MM.1S (cell line): Measurements from ENCODE around the gene OLIG2.
A peak's percentile ranks its signal among the peaks of the same experiment; 100 is the strongest.

Experiments
- DNase-seq: peaks from one replicate; pipeline ENCODE4 v3.0.0-alpha.2; 2015
- H2AFZ ChIP-seq: fragments of 300-600 bp; sonication (generic); 2 replicates; pipeline ENCODE4 v1.6.0; 2016; ENCODE audit warnings: antibody characterized with exemption, low read length
- H3F3A ChIP-seq: fragments of 300-600 bp; sonication (generic); 2 replicates; pipeline ENCODE4 v1.6.1; 2016; ENCODE audit warnings: mild to moderate bottlenecking, antibody characterized with exemption, low read length, moderate library complexity, mixed read lengths; ENCODE audit not compliant: insufficient read depth
- H3K27ac ChIP-seq: fragments of 300-600 bp; sonication (generic); 2 replicates; pipeline ENCODE4 v1.5.1; 2016; ENCODE audit warnings: mild to moderate bottlenecking, low read length
- H3K27me3 ChIP-seq: fragments of 300-600 bp; sonication (generic); replicated peaks from 2 replicates; pipeline ENCODE4 v1.6.0; 2016; ENCODE audit warnings: low read length; ENCODE audit not compliant: insufficient read depth
- H3K36me3 ChIP-seq: fragments of 300-600 bp; sonication (generic); replicated peaks from 2 replicates; pipeline ENCODE4 v1.6.1; 2016; ENCODE audit warnings: mild to moderate bottlenecking, low read length, mixed read lengths; ENCODE audit not compliant: insufficient read depth
- H3K4me1 ChIP-seq: fragments of 300-600 bp; sonication (generic); 2 replicates; pipeline ENCODE4 v1.6.1; 2016; ENCODE audit warnings: low read length, mixed read lengths
- H3K4me2 ChIP-seq: fragments of 300-600 bp; sonication (generic); 2 replicates; pipeline ENCODE4 v1.6.0; 2016; ENCODE audit warnings: low read depth, low read length
- H3K4me3 ChIP-seq: fragments of 300-600 bp; sonication (generic); 2 replicates; pipeline ENCODE4 v1.5.1; 2016; ENCODE audit warnings: low read length, mixed read lengths
- H3K79me2 ChIP-seq: fragments of 300-600 bp; sonication (generic); 2 replicates; pipeline ENCODE4 v1.6.1; 2016; ENCODE audit warnings: mixed run types, low read length, mixed read lengths
- H3K9ac ChIP-seq: fragments of 300-600 bp; sonication (generic); 2 replicates; pipeline ENCODE4 v1.6.1; 2016; ENCODE audit warnings: low read length, mixed read lengths
- H3K9me2 ChIP-seq: fragments of 300-600 bp; sonication (generic); replicated peaks from 2 replicates; pipeline ENCODE4 v1.6.1; 2016; ENCODE audit warnings: mild to moderate bottlenecking, low read length, mixed read lengths; ENCODE audit not compliant: insufficient read depth
- H3K9me3 ChIP-seq: fragments of 300-600 bp; sonication (generic); replicated peaks from 2 replicates; pipeline ENCODE4 v1.6.1; 2016; ENCODE audit warnings: mild to moderate bottlenecking, low read length, mixed read lengths; ENCODE audit not compliant: insufficient read depth
- H4K20me1 ChIP-seq: fragments of 300-600 bp; sonication (generic); 2 replicates; pipeline ENCODE4 v1.6.1; 2016; ENCODE audit warnings: mild to moderate bottlenecking, low read length, moderate library complexity, mixed read lengths; ENCODE audit not compliant: insufficient read depth
- EZH2 ChIP-seq: fragments of 300-600 bp; sonication (generic); optimal IDR thresholded peaks from 2 replicates; pipeline ENCODE3; 2017; ENCODE audit warnings: low read depth, mild to moderate bottlenecking, antibody characterized with exemption, low read length, mixed read lengths
- EZH2phosphoT487 ChIP-seq: fragments of 300-600 bp; sonication (generic); IDR thresholded peaks from 2 replicates; pipeline ENCODE4 v1.6.1; 2018; ENCODE audit warnings: antibody characterized with exemption, low read length
- TF ChIP-seq, protein P1 (sequence below): fragments of 300-600 bp; sonication (generic); IDR thresholded peaks from 2 replicates; pipeline ENCODE4 v1.5.1; 2016; ENCODE audit warnings: antibody characterized with exemption, low read length, mixed read lengths

OLIG2 gene

DNA sequence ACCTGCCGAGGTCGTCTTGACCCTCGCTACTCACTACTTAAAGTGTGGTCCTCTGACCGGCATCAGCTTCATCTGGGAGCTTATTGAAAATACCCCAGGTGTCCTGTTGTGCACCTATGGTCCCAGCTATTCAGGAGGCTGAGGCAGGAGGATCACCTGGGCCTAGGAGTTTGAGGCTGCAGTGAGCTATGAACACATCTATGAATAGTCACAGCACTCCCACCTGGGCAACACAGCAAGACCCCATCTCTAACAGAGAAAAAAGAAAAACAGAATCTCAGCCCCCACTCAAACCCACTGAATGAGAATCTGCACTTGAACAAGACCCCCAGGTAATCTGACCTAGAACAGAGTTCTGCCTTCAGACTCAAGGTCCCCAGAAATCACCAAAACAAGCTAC is 35.5 kb downstream of the OLIG2 start:
- no peak overlapping the region for H3K4me2 ChIP-seq
- TF ChIP-seq, protein P1, sequence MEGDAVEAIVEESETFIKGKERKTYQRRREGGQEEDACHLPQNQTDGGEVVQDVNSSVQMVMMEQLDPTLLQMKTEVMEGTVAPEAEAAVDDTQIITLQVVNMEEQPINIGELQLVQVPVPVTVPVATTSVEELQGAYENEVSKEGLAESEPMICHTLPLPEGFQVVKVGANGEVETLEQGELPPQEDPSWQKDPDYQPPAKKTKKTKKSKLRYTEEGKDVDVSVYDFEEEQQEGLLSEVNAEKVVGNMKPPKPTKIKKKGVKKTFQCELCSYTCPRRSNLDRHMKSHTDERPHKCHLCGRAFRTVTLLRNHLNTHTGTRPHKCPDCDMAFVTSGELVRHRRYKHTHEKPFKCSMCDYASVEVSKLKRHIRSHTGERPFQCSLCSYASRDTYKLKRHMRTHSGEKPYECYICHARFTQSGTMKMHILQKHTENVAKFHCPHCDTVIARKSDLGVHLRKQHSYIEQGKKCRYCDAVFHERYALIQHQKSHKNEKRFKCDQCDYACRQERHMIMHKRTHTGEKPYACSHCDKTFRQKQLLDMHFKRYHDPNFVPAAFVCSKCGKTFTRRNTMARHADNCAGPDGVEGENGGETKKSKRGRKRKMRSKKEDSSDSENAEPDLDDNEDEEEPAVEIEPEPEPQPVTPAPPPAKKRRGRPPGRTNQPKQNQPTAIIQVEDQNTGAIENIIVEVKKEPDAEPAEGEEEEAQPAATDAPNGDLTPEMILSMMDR = no peak
- TF ChIP-seq EZH2phosphoT487 (no peak), EZH2 (no peak)

DNA sequence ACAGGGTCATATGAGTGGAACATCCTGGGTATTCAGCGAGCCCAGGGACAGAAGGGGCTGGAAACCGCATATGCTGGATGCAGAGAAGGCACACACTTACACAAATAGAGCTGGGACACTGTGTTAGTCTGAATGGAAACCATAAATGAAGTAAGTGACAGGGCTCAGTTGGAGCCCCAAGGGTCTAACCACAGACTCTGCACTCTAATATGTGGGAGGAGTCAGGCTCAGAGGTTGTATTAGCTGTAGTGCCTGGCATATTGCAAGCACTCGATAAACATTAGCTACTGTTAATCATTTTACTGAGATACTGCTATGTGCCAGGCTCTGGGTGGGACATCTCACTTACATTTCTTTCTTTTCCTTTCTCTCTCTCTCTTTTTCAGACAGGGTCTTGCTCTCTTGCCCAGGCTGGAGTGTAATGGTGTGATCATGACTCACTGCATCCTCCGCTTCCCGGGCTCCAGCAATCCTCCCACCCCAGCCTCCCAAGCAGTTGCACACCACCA is 37.7 kb downstream of the OLIG2 start:
- no peak overlapping the region for H2AFZ ChIP-seq
- H3K4me3 ChIP-seq = no peak overlapping the region
- H3K9ac ChIP-seq = no peak overlapping the region
- TF ChIP-seq EZH2phosphoT487 (no peak), EZH2 (no peak)
- TF ChIP-seq, protein P1 = no peak
- H3K27ac ChIP-seq = no peak overlapping the region
- H3F3A ChIP-seq = peaks cover 17% of the 10 kb centered on the region
- H3K36me3 ChIP-seq = no peaks in the 10 kb centered on the region
- H3K4me2 ChIP-seq = no peak overlapping the region
- DNase-seq = peak; percentile 49
- H3K9me3 ChIP-seq = no peaks in the 10 kb centered on the region
- no peaks in the 10 kb centered on the region for H3K79me2 ChIP-seq
- no peaks in the 10 kb centered on the region for H4K20me1 ChIP-seq
- H3K27me3 ChIP-seq = no peaks in the 10 kb centered on the region
- peaks cover 22% of the 10 kb centered on the region for H3K4me1 ChIP-seq
- H3K9me2 ChIP-seq = no peaks in the 10 kb centered on the region

More for the DNA sequence above, 35.5 kb downstream of the OLIG2 start:
- H3K27me3 ChIP-seq = no peaks in the 10 kb centered on the region
- H3K9ac ChIP-seq = no peak overlapping the region
- H3K27ac ChIP-seq = no peak overlapping the region
- peaks cover 17% of the 10 kb centered on the region for H3F3A ChIP-seq
- DNase-seq = no peak
- no peak overlapping the region for H3K4me3 ChIP-seq
- H2AFZ ChIP-seq = no peak overlapping the region
- H3K9me2 ChIP-seq = no peaks in the 10 kb centered on the region
- H3K36me3 ChIP-seq = no peaks in the 10 kb centered on the region
- no peaks in the 10 kb centered on the region for H4K20me1 ChIP-seq
- peaks cover 23% of the 10 kb centered on the region for H3K4me1 ChIP-seq
- no peaks in the 10 kb centered on the region for H3K79me2 ChIP-seq
- no peaks in the 10 kb centered on the region for H3K9me3 ChIP-seq

DNA sequence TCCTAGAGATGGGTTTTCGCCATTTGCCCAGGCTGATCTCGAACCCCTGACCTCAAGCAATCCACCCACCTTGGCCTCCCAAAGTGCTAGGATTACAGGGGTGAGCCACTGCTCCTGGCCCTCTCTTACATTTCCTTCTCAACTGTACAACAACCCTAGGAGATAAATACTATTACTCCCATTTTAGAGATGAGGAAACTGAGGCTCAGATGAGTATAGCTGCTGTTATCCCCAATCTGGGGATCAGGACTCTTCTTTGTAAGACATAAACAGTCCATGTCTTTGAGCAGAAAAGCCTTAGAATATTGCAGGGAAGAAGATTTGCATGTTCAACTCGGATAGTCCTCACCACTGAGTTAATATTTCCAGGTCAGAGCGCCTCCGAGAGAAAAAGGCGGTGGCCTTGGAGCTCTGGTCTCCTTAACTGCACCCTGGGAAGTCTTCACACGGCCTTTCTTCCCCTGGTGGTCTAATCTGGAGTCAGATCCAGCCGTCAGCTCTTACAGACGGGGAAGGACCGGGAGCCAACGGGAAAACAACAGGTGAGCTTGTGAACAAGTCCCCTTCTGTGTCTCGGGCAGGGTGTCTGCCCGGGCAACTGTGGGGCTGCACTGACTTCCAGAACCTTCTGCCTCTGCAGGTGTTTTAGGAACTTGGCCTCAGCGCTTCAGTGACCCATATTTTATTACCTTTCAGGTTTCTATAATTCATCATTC is 38.3 kb downstream of the OLIG2 start:
- Histone ChIP-seq H2AFZ (no peak overlapping the region), H3K4me1 (peaks cover 15% of the 10 kb centered on the region), H3K4me2 (no peak overlapping the region), H3K9me2 (no peaks in the 10 kb centered on the region), H3K9me3 (no peaks in the 10 kb centered on the region), H3K9ac (no peak overlapping the region), H3K27ac (no peak overlapping the region), H3F3A (peaks cover 12% of the 10 kb centered on the region), H3K36me3 (no peaks in the 10 kb centered on the region), H3K79me2 (no peaks in the 10 kb centered on the region), H4K20me1 (no peaks in the 10 kb centered on the region), H3K4me3 (no peak overlapping the region), H3K27me3 (no peaks in the 10 kb centered on the region)
- TF ChIP-seq, protein P1 = no peak
- TF ChIP-seq EZH2phosphoT487 = no peak
- TF ChIP-seq EZH2 = no peak
- DNase-seq = no peak
